Type B pancreatic cell (in vitro differentiated cells): ENCODE data around the gene ENOX1. TPM values are rescaled to one million over a fixed set of nuclear protein-coding genes. Genes with fewer than 3 reads are reported as not detected.
A peak's percentile ranks its signal among the peaks of the same experiment; 100 is the strongest.

Experiments used
- DNase-seq: peaks from one replicate; pipeline ENCODE4 v3.0.0; 2021; ENCODE audit warnings: mixed read lengths; ENCODE audit not compliant: unreplicated experiment; ENCODE audit errors: extremely low spot score
- H3K27ac Mint-ChIP-seq: 2 replicates; pipeline ENCODE4 v1.8.0; 2021; ENCODE audit warnings: mild to moderate bottlenecking, mixed read lengths
- H3K27me3 Mint-ChIP-seq: 2 replicates; pipeline ENCODE4 v1.8.0; 2021; ENCODE audit warnings: mixed read lengths
- H3K36me3 Mint-ChIP-seq: 2 replicates; pipeline ENCODE4 v1.8.0; 2021; ENCODE audit warnings: mixed read lengths
- H3K4me1 Mint-ChIP-seq: one replicate; pipeline ENCODE4 v1.8.0; 2021; ENCODE audit warnings: mixed read lengths; ENCODE audit not compliant: unreplicated experiment
- H3K4me3 Mint-ChIP-seq: 2 replicates; pipeline ENCODE4 v1.8.0; 2021; ENCODE audit warnings: mild to moderate bottlenecking, mixed read lengths
- H3K9me3 Mint-ChIP-seq: 2 replicates; pipeline ENCODE4 v1.8.0; 2021; ENCODE audit warnings: mixed read lengths
- total RNA-seq: library from RNA; stranded (reverse); gene quantifications from 2 replicates; pipeline ENCODE4 v1.2.1, GENCODE V29; 2021; ENCODE audit warnings: low replicate concordance
- TF ChIP-seq, protein P1 (sequence below): fragments of 200-600 bp; sonication (generic); conservative IDR thresholded peaks from 2 replicates; pipeline ENCODE4 v1.5.0; 2021; ENCODE audit warnings: antibody characterized with exemption, mild to moderate bottlenecking

Gene ENOX1
- total RNA-seq, 1 donor from 2014 or later: 7.5 TPM

DNA sequence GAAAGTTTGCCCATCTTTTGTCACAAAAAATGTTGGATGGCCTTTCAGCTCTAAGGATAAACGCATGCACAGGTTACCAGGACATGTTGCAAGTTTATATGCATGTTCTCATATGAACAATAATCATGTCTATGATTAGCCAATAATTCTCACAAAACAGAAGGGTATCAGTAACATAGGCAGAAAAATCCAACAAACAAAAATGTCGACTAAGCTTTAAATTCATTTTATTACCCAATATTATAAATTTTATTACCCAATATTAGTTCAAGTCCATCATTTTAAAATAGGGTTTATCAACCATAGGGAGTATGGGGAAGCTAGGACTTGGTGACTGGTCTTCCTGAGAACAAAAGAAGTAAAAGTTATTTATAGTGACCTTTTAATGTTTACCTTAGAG is 93.1 kb downstream of the ENOX1 start:
- H3K4me1 Mint-ChIP-seq: no peaks in the 10 kb centered on the region
- H3K27ac Mint-ChIP-seq: no peak overlapping the region
- TF ChIP-seq, protein P1, sequence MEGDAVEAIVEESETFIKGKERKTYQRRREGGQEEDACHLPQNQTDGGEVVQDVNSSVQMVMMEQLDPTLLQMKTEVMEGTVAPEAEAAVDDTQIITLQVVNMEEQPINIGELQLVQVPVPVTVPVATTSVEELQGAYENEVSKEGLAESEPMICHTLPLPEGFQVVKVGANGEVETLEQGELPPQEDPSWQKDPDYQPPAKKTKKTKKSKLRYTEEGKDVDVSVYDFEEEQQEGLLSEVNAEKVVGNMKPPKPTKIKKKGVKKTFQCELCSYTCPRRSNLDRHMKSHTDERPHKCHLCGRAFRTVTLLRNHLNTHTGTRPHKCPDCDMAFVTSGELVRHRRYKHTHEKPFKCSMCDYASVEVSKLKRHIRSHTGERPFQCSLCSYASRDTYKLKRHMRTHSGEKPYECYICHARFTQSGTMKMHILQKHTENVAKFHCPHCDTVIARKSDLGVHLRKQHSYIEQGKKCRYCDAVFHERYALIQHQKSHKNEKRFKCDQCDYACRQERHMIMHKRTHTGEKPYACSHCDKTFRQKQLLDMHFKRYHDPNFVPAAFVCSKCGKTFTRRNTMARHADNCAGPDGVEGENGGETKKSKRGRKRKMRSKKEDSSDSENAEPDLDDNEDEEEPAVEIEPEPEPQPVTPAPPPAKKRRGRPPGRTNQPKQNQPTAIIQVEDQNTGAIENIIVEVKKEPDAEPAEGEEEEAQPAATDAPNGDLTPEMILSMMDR: no peak
- no peak overlapping the region for H3K4me3 Mint-ChIP-seq
- peaks cover 4% of the 10 kb centered on the region for H3K27me3 Mint-ChIP-seq
- no peaks in the 10 kb centered on the region for H3K36me3 Mint-ChIP-seq
- no peak for DNase-seq
- no peaks in the 10 kb centered on the region for H3K9me3 Mint-ChIP-seq

DNA sequence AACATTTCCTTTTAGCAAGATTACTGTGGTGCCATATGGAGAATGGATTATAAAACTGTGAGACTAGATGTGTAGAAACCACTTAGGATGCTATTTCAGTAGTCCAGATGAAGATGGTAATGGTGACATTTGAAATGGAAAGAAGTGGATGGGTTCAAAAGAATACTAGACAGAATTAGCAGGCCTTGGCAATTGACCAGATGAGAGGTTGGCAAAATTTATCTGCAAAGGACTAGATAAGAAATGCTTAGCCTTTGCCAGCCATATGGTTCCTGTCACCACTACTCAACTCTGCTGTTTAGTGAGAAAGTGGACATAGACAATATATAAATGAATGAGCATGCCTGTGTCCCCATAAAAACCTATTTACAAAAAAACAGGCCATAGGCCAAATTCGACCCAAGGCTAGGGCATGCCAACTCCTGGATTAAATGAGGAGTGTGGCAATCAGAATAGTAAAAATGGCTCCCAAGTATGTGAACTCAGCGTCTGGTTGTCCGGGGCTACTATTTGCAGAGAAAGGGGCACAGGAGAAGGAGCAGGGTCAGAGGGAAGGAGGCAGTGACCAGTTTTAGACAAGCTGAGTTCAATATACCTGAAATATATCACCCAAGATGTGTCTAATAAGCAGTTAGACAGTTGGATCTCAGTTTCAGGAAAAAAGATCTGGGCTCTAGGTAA is 98.4 kb downstream of the ENOX1 start:
- Mint-ChIP-seq H3K4me1 (peaks cover 7% of the 10 kb centered on the region), H3K27me3 (peaks cover 4% of the 10 kb centered on the region), H3K4me3 (no peak overlapping the region), H3K36me3 (no peaks in the 10 kb centered on the region), H3K27ac (no peak overlapping the region), H3K9me3 (no peaks in the 10 kb centered on the region)
- TF ChIP-seq, protein P1: no peak
- DNase-seq: no peak

DNA sequence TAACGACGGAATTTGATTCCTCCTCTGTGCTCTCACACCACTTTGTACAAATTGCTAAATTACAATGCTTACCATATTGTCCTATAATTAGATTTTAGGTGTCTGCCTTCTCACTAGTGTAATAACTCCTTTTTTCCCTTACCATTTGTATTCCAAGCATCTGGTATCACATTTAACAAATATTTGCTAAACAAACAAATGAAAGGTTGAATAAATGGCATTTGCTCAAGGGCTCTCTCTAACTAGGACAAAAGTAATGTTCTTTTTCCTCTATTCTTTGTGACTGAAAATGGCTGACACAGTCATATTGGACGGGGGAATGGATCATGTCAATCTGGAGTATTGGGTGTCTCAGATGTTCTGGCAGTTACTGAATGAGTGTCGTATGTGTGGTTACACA is 99.7 kb downstream of the ENOX1 start:
- Mint-ChIP-seq H3K9me3 (no peaks in the 10 kb centered on the region), H3K27ac (peak overlapping the region; percentile 19), H3K36me3 (no peaks in the 10 kb centered on the region), H3K27me3 (peaks cover 4% of the 10 kb centered on the region), H3K4me3 (no peak overlapping the region), H3K4me1 (peaks cover 7% of the 10 kb centered on the region)
- no peak for DNase-seq
- TF ChIP-seq, protein P1: no peak

DNA sequence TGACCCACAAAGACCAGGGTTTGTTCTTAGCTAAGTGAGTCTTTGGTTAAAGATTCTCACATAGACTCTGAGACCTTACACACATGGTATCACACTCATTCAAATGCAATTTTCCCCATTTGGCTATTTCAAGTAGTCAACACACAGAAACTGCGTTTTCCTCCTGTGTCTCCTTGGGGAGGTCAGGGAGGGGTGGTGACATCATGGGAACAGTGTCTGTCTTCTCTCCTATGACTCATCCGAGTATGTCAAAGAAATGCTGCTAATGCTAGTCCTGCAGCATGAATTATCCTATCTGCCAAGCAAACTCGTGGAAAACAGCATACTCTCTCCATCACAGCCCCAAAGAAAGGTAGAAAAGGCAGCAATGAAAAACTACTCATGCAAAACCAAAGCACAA is 100.2 kb downstream of the ENOX1 start:
- Mint-ChIP-seq H3K4me1 (peaks cover 7% of the 10 kb centered on the region), H3K36me3 (no peaks in the 10 kb centered on the region)

DNA sequence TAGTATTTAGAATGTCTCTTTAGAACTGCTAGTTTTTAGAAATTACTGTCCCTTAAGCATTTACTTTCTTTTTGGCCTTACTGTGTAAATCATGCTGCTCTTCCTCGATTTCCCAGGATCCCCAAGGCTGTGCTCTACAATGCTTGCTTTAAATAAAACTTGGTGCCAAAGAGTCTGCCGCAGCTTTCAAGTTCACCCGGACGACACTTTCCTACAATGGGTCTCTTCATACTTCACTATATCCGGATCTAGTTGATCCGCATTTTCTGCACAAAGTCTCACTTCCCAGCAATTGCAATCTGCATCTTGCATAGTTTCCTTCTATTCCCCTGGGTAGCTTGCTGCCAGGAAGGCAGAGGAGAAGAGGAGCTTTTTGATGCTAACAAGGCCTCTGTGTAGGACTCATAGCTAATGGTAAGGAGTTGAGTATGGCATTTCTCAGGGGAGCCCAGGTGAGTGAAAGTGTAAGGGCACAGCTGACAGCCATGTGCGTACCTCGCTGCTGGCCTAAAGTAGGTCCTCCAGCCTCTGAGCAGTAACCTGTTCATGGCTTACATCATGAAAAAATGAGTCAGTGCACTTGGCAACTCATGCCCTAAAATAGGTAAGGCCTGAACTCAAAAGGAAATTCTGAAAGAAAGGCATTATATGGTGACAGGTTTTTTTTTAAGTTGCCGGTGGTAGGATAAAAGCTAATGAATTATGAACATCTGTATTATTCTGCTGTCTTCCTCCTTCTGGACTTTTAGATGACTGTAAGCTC is 101.6 kb downstream of the ENOX1 start:
- Mint-ChIP-seq H3K36me3 (no peaks in the 10 kb centered on the region), H3K27ac (no peak overlapping the region), H3K4me1 (peaks cover 7% of the 10 kb centered on the region), H3K4me3 (no peak overlapping the region), H3K9me3 (no peaks in the 10 kb centered on the region), H3K27me3 (no peaks in the 10 kb centered on the region)
- TF ChIP-seq, protein P1: no peak
- DNase-seq: no peak

More for the DNA sequence above, 100.2 kb downstream of the ENOX1 start:
- H3K4me3 Mint-ChIP-seq: no peak overlapping the region
- TF ChIP-seq, protein P1: no peak
- DNase-seq: no peak
- H3K9me3 Mint-ChIP-seq: no peaks in the 10 kb centered on the region
- H3K27ac Mint-ChIP-seq: peak overlapping the region; percentile 19
- H3K27me3 Mint-ChIP-seq: peaks cover 4% of the 10 kb centered on the region
